Stimulated activated CD8-positive, alpha-beta memory T cell treated with anti-CD3 and anti-CD28 coated beads, Interleukin-15, amount 100 ng/mL, for 24 hours (primary cell): ENCODE data around the gene DNAJC1.

ENCODE experiments used
- DNase-seq: peaks from one replicate; pipeline ENCODE4 v3.0.0-alpha.2; 2020; ENCODE audit warnings: low read depth

Gene DNAJC1

GRCh38 chr10:22010539-22010938, 7.0 kb upstream of the DNAJC1 start:
- DNase-seq: no peak

GRCh38 chr10:22006379-22006884, 2.9 kb upstream of the DNAJC1 start:
- DNase-seq: no peak

- no peak for DNase-seq
Measured at GRCh38 chr10:22005763-22006162, 2.2 kb upstream of the DNAJC1 start.

GRCh38 chr10:22003964-22004281, 393 bp upstream of the DNAJC1 start:
- DNase-seq: no peak

- DNase-seq: no peak
Measured at GRCh38 chr10:22002591-22003176, 846 bp downstream of the DNAJC1 start.

- no peak for DNase-seq
Measured at GRCh38 chr10:21995557-21995956, 8.0 kb downstream of the DNAJC1 start.

- no peak for DNase-seq
Measured at GRCh38 chr10:21993360-21994001, 10.0 kb downstream of the DNAJC1 start.

- no peak for DNase-seq
Measured at GRCh38 chr10:21991785-21992184, 11.7 kb downstream of the DNAJC1 start.

GRCh38 chr10:21990449-21990848, 13.1 kb downstream of the DNAJC1 start:
- DNase-seq: no peak

- no peak for DNase-seq
Measured at GRCh38 chr10:21989453-21990154, 13.9 kb downstream of the DNAJC1 start.

GRCh38 chr10:21985541-21985940, 18.0 kb downstream of the DNAJC1 start:
- DNase-seq: no peak

GRCh38 chr10:21981118-21981517, 22.4 kb downstream of the DNAJC1 start:
- no peak for DNase-seq

- no peak for DNase-seq
Measured at GRCh38 chr10:21980691-21981090, 22.8 kb downstream of the DNAJC1 start.

GRCh38 chr10:21978191-21978862, 25.2 kb downstream of the DNAJC1 start:
- no peak for DNase-seq

- DNase-seq: no peak
Measured at GRCh38 chr10:21976739-21977138, 26.8 kb downstream of the DNAJC1 start.

GRCh38 chr10:21976280-21976679, 27.2 kb downstream of the DNAJC1 start:
- no peak for DNase-seq

GRCh38 chr10:21975378-21975990, 28.0 kb downstream of the DNAJC1 start:
- no peak for DNase-seq

- DNase-seq: no peak
Measured at GRCh38 chr10:21972584-21972983, 30.9 kb downstream of the DNAJC1 start.

GRCh38 chr10:21969326-21970287, 33.9 kb downstream of the DNAJC1 start:
- no peak for DNase-seq

- DNase-seq: no peak
Measured at GRCh38 chr10:21964983-21965665, 38.4 kb downstream of the DNAJC1 start.

- DNase-seq: no peak
Measured at GRCh38 chr10:21962358-21962757, 41.2 kb downstream of the DNAJC1 start.
